A673 (cell line): ENCODE results near the gene NTRK1.

ENCODE experiments used
- EZH2 ChIP-seq: fragments of 200-600 bp; sonication (generic); IDR thresholded peaks from 2 replicates; pipeline ENCODE4 v1.6.1; 2017; ENCODE audit warnings: borderline replicate concordance, low read depth, mild to moderate bottlenecking, mixed read lengths, antibody characterized with exemption, low read length; ENCODE audit not compliant: poor library complexity, severe bottlenecking
- TF ChIP-seq, protein P1 (sequence below): fragments of 300-800, 200-600 bp; sonication (generic); conservative IDR thresholded peaks from 2 replicates; pipeline ENCODE4 v1.5.1; 2017; ENCODE audit warnings: low read depth, mild to moderate bottlenecking, antibody characterized with exemption, low read length, moderate library complexity, mixed read lengths

GRCh38 chr1:156898971-156899664 lies 38.5 kb downstream of the NTRK1 start:
- TF ChIP-seq, protein P1, sequence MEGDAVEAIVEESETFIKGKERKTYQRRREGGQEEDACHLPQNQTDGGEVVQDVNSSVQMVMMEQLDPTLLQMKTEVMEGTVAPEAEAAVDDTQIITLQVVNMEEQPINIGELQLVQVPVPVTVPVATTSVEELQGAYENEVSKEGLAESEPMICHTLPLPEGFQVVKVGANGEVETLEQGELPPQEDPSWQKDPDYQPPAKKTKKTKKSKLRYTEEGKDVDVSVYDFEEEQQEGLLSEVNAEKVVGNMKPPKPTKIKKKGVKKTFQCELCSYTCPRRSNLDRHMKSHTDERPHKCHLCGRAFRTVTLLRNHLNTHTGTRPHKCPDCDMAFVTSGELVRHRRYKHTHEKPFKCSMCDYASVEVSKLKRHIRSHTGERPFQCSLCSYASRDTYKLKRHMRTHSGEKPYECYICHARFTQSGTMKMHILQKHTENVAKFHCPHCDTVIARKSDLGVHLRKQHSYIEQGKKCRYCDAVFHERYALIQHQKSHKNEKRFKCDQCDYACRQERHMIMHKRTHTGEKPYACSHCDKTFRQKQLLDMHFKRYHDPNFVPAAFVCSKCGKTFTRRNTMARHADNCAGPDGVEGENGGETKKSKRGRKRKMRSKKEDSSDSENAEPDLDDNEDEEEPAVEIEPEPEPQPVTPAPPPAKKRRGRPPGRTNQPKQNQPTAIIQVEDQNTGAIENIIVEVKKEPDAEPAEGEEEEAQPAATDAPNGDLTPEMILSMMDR = no peak
- no peak for TF ChIP-seq EZH2
